ENCODE results near the gene RBM7. TPM values are rescaled to one million over a fixed set of nuclear protein-coding genes. Genes with fewer than 3 reads are reported as not detected.

RBM7 gene
- total RNA-seq = 38.3 and 42.4 TPM in 2 replicates

GRCh38 chr11:114400216-114400914 is at the start of gene RBM7, which contains the start of gene C11orf71:
TSS of gene RBM7 (plus strand) at chr11:114400666. CDS start at chr11:114400672, 6 bp downstream.
TSS of gene C11orf71 (minus strand) at chr11:114400511. CDS start at chr11:114400331, 180 bp downstream.

GRCh38 chr11:114439229-114440120 is 39.0 kb downstream of the RBM7 start, which contains the start of gene REXO2:
TSS of gene REXO2 (plus strand) at chr11:114439467. CDS start at chr11:114439529, 62 bp downstream.

Other genes starting within 250 kb of the RBM7 start
- gene NNMT, start 104.3 kb upstream of the RBM7 start, total RNA-seq = 231 and 378 TPM in 2 replicates
- gene C11orf71, start 155 bp upstream of the RBM7 start, total RNA-seq = 4.0 and 5.1 TPM in 2 replicates
- 201 and 210 TPM in 2 replicates for gene REXO2, start 38.8 kb downstream of the RBM7 start, total RNA-seq
- not detected in 2 replicates for gene NXPE1, start 159.2 kb downstream of the RBM7 start, total RNA-seq
- not detected in 2 replicates for gene NXPE4, start 195.1 kb downstream of the RBM7 start, total RNA-seq

Data from endothelial cell of coronary artery (primary cell).